ENCODE data around the gene KIRREL3.

KIRREL3 gene

DNA sequence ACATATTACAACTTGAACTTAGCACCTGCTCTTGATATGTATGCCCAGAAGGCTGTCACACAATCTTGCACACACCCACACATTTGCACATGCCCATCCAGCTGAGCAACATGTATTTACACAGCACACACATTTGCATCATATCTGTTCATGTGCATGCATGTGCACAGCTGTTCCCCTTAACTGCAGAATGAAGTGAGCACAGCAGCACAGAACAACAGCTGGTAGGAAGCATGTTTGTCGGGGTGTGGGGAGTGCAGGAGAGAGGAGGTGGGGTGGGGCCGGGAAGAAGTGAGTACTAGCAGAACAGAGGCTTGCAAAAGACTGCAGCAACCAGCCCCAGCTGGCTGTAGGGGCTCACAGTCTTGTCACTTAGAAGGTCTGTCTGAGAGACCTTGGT lies 296.5 kb downstream of the KIRREL3 start:
- DNase-seq (ENCODE audit: extremely low read depth, insufficient read length), result no peak
- no peaks in the 10 kb centered on the region; the same call in none of the 2 replicates for H3K27me3 ChIP-seq (replicated peaks; ENCODE audit: control insufficient read depth, insufficient read depth, low read length)
- H3K4me3 ChIP-seq (replicated peaks; ENCODE audit: low read depth, low read length), result no peak overlapping the region
- TF ChIP-seq, protein P1, sequence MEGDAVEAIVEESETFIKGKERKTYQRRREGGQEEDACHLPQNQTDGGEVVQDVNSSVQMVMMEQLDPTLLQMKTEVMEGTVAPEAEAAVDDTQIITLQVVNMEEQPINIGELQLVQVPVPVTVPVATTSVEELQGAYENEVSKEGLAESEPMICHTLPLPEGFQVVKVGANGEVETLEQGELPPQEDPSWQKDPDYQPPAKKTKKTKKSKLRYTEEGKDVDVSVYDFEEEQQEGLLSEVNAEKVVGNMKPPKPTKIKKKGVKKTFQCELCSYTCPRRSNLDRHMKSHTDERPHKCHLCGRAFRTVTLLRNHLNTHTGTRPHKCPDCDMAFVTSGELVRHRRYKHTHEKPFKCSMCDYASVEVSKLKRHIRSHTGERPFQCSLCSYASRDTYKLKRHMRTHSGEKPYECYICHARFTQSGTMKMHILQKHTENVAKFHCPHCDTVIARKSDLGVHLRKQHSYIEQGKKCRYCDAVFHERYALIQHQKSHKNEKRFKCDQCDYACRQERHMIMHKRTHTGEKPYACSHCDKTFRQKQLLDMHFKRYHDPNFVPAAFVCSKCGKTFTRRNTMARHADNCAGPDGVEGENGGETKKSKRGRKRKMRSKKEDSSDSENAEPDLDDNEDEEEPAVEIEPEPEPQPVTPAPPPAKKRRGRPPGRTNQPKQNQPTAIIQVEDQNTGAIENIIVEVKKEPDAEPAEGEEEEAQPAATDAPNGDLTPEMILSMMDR (IDR thresholded peaks at IDR 0.05; ENCODE audit: insufficient read depth, low read length, poor library complexity, severe bottlenecking), result no peak
- no peaks in the 10 kb centered on the region for H3K36me3 ChIP-seq (ENCODE audit: control insufficient read depth, insufficient read depth, low read length)

DNA sequence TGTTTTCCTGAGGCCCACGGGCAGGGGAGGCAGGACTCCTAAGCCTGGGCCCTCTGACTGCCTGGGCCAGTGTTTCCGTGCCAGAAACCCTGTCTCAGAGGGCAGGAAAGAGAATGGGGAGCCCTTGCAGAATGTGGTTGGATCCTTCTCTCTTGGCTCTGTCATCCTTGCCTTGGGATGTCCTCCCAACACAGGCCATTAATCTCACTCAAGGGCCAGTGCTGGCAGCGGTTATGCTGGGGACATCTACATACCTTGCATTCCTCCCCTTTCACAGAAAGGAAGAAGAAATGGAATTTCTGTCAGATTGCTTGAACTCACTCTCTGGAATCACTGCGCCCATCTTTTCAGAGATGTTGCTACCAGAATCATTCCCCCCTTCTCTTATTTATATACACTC lies 296.9 kb downstream of the KIRREL3 start:
- H3K4me3 ChIP-seq (replicated peaks; ENCODE audit: low read depth, low read length), result no peak overlapping the region
- no peaks in the 10 kb centered on the region; the same call in none of the 2 replicates for H3K27me3 ChIP-seq (replicated peaks; ENCODE audit: control insufficient read depth, insufficient read depth, low read length)
- TF ChIP-seq, protein P1 (IDR thresholded peaks at IDR 0.05; ENCODE audit: insufficient read depth, low read length, poor library complexity, severe bottlenecking), result no peak
- no peaks in the 10 kb centered on the region for H3K36me3 ChIP-seq (ENCODE audit: control insufficient read depth, insufficient read depth, low read length)
- no peak for DNase-seq (ENCODE audit: extremely low read depth, insufficient read length)

GRCh38 chr11:126702987-126703386 lies 297.6 kb downstream of the KIRREL3 start:
- H3K36me3 ChIP-seq (ENCODE audit: control insufficient read depth, insufficient read depth, low read length), result no peaks in the 10 kb centered on the region
- DNase-seq (ENCODE audit: extremely low read depth, insufficient read length), result no peak
- H3K27me3 ChIP-seq (replicated peaks; ENCODE audit: control insufficient read depth, insufficient read depth, low read length), result no peaks in the 10 kb centered on the region; the same call in none of the 2 replicates

GRCh38 chr11:126702165-126702720 lies 298.3 kb downstream of the KIRREL3 start:
- no peak overlapping the region for H3K4me3 ChIP-seq (replicated peaks; ENCODE audit: low read depth, low read length)
- DNase-seq (ENCODE audit: extremely low read depth, insufficient read length), result no peak
- H3K36me3 ChIP-seq (ENCODE audit: control insufficient read depth, insufficient read depth, low read length), result no peaks in the 10 kb centered on the region
- TF ChIP-seq, protein P1 (IDR thresholded peaks at IDR 0.05; ENCODE audit: insufficient read depth, low read length, poor library complexity, severe bottlenecking), result no peak
- H3K27me3 ChIP-seq (replicated peaks; ENCODE audit: control insufficient read depth, insufficient read depth, low read length), result no peaks in the 10 kb centered on the region; the same call in none of the 2 replicates

More at GRCh38 chr11:126702987-126703386, 297.6 kb downstream of the KIRREL3 start:
- TF ChIP-seq, protein P1 (IDR thresholded peaks at IDR 0.05; ENCODE audit: insufficient read depth, low read length, poor library complexity, severe bottlenecking), result no peak
- H3K4me3 ChIP-seq (replicated peaks; ENCODE audit: low read depth, low read length), result no peak overlapping the region

DNA sequence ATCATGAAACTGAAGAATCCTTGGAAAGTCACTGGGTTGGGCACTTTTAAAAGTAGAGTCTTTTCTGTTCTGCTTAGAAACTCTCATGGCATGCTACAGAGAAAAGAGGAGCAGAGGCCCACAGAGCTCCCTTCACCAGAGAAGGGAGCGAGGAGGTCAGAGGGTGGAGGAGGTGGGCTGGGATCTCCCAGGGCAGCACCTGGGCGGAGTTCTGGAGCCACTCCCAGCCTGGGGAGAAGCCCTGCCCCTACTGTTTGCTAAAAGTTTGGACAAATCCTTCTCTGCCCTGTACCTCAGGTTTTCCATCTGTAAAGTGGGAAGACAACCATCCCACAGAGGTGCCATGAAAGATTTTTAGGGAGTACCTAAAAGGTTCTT lies 299.1 kb downstream of the KIRREL3 start:
- no peak for DNase-seq (ENCODE audit: extremely low read depth, insufficient read length)
- Histone ChIP-seq H3K27me3 (replicated peaks; ENCODE audit: control insufficient read depth, insufficient read depth, low read length) (no peaks in the 10 kb centered on the region; the same call in none of the 2 replicates), H3K36me3 (ENCODE audit: control insufficient read depth, insufficient read depth, low read length) (no peaks in the 10 kb centered on the region), H3K4me3 (replicated peaks; ENCODE audit: low read depth, low read length) (no peak overlapping the region)
- TF ChIP-seq, protein P1 (IDR thresholded peaks at IDR 0.05; ENCODE audit: insufficient read depth, low read length, poor library complexity, severe bottlenecking), result no peak
